Epithelial cell of prostate (primary cell): ENCODE results near the gene ZNF607.
"Not testable (repeated sequence)": the region's sequence is repeated elsewhere in the genome, so short reads cannot be mapped to it uniquely, and the experiment has no call there.

ENCODE experiments used
- DNase-seq: peaks from one replicate; pipeline ENCODE4 v3.0.0-alpha.2; 2011; ENCODE audit warnings: low read depth, low spot score
- H3K27ac ChIP-seq: fragments of 450-650 bp; 2 replicates; pipeline ENCODE4 v1.5.1; 2017; ENCODE audit warnings: mild to moderate bottlenecking

ZNF607 gene

DNA sequence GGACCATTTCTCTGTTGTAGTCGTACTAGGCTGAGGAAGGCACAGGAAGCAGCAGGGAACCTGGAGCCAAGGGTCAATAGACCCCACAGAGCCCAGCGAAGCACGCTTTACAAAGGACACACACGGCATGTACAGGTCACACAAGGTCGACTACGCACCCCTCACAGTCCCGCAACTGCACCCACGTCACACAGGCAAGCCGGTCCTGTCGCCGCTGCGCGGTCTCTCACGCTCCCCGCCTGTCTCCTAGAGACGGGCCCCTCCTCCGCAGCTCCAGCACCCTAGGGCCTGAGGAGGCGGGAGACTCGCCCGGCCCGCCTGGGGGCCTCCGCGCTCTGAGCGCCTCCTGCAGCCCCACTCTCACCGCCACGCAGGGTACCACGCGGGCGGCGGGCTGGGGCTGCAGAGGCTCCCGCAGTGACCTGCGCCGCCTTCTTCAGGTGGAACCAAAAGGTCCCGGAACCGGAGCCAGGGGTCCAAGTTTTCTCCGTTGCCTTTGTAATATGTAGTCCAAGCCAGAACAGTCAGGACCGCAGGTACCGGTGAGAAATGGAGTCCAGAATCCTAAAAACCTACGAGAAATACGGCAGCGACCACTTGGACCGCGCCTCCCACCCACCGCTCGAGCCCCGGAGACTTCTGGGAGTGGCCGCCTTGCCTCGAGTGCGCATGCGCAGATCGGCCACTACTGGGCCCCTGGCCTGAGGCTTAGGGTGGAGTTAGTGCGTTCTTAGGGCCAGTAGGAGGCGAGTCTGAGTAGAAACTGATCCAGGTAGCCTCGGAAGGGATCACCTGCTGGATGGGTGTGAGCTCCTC lies at the start of gene ZNF607:
Gene ZNF607 (minus strand): TSS at position 651 of the 816 bp plus-strand sequence. CDS start 8,143 bp downstream, outside the sequence.
- peak within 1 kb of the TSS; percentile 49 for H3K27ac ChIP-seq

DNA sequence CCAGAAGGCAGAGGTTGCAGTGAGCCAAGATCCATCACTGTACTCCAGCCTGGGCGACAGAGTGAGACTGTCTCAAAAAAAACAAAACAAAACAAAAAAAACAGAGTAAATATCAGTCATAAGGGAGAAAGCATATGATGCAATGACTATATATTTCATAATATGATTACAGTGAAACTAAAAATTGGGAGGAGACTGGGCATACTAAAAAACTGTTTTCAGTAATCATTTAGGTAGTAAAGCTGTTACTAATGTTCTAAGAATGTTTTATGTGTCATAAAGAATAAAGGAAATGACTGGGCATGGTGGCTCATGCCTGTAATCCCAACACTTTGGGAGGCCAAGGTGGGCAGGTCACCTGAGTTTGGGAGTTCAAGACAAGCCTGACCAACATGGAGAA lies 43.9 kb upstream of the ZNF607 start:
- peak overlapping the region; percentile 82 for H3K27ac ChIP-seq
- DNase-seq: peak; percentile 44

More for the DNA sequence above, at the start of gene ZNF607:
- DNase-seq: peak; percentile 77

GRCh38 chr19:37757683-37758082 lies 38.1 kb upstream of the ZNF607 start:
- not testable (repeated sequence) for H3K27ac ChIP-seq, DNase-seq

DNA sequence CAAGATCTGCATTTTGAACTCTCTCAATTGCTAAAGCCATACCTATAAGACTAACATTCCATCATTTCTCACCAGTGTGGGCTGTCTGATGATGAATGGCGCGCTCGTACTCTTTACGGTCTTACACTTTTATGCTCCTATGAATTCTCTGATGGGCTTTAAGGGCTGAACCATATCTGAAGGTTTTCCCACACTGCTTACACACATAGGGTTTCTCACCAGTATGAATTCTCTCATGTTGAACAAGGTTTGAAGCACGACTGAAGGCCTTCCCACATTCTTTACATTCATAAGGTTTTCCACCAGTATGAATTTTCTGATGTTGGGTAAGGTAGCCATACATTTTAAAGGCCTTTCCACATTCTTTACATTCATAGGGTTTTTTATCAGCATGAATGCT lies 18.8 kb upstream of the ZNF607 start:
- no peak overlapping the region for H3K27ac ChIP-seq
- DNase-seq: no peak

GRCh38 chr19:37725181-37725580 lies 5.6 kb upstream of the ZNF607 start:
- DNase-seq: no peak
- no peak overlapping the region for H3K27ac ChIP-seq

DNA sequence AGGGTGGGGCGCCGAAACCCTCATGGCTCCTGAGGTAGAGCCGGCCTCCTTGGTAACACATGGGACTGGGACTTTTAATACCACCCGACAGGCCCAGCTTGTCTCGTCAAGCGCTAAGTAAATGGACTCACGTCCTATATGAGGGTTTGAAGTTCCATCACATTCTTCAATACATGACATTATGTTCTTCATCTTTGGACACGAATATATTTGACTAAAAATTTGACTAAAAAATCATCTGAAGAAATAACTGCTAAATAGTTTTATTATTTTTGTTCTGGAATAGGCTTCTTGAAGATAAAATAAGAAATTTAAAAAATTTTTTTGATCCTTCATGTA lies 335 bp upstream of the ZNF607 start:
- DNase-seq: no peak
- peak overlapping the region; percentile 49 for H3K27ac ChIP-seq

DNA sequence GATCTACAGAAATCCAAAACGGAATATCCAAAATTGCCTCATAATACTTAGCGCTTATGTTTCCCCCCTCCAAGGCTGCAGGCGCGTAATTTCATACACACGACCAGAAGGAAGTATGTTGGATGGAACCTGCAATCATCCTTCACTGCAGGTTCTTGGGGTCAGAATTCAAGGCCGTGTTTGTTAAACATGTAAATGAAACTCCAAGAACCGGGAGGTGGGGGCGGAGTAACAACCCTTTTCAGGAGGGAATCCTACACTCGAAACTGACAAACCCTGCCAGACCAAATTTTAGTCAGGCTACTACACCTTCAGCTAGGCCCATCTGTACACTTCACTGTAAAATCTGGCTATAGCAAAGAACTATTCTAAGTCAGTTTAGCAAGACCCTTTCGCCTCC lies 1.3 kb downstream of the ZNF607 start:
- no peak for DNase-seq
- no peak overlapping the region for H3K27ac ChIP-seq

DNA sequence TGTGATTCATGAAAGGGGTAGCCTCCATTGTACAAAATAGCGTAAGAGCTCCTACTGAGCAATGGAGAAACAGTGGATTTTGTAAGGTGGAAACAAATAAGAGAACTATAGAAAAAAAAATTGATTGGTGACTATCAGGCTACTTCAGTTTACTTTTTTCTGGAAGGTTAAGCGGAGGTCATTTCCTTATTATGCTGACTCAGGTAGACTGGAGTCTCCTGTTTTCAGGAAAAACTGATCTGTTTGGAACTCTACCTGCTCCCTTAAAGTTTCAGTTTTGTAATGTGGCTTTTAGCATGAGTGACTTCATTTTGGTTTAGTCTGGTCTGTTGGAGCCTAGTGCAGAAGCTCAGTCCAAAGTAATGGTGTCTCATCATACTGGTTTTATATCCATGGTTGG lies 3.4 kb downstream of the ZNF607 start:
- DNase-seq: no peak

GRCh38 chr19:37706052-37706605 lies 13.4 kb downstream of the ZNF607 start:
- no peak for DNase-seq

More for the DNA sequence above, 3.4 kb downstream of the ZNF607 start:
- no peak overlapping the region for H3K27ac ChIP-seq

GRCh38 chr19:37699057-37699456 lies 20.5 kb downstream of the ZNF607 start:
- no peak overlapping the region for H3K27ac ChIP-seq
- no peak for DNase-seq

More at GRCh38 chr19:37706052-37706605, 13.4 kb downstream of the ZNF607 start:
- H3K27ac ChIP-seq: no peak overlapping the region

GRCh38 chr19:37698216-37698615 lies 21.3 kb downstream of the ZNF607 start:
- DNase-seq: no peak
- no peak overlapping the region for H3K27ac ChIP-seq

DNA sequence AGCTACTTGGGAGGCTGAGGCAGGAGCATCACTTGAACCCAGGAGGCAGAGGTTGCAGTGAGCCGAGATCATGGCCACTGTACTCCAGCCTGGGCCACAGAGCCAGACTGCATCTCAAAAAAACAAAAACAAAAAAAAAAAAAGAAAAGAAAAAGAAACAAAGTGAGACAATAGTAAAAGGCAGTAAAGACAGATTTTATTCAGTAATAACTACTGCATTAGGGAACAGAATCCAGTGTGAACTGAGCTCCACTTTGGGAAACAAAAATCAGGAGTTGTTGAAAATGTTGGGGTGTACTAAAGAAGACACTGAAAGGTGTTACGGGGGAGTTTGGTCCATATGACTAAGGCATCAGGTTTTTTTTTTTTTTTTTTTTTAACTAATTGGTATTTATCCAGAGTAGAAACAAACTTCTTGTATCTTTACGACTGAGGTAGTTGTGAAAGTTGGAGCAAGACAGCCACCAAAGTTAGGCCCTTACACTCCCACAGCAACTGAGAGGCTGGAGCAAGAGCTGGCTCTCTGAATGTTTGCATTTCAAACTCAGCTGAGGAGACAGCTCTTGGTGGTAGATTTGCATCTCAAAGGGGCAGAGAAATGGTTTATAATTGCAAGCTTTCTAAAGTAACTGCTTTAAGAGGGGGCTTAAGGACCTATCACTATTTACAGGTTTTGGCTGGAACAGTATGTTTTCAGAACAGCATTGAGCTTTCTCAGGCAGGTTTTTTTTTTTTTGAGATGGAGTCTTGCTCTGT lies 24.2 kb downstream of the ZNF607 start:
- DNase-seq: no peak

DNA sequence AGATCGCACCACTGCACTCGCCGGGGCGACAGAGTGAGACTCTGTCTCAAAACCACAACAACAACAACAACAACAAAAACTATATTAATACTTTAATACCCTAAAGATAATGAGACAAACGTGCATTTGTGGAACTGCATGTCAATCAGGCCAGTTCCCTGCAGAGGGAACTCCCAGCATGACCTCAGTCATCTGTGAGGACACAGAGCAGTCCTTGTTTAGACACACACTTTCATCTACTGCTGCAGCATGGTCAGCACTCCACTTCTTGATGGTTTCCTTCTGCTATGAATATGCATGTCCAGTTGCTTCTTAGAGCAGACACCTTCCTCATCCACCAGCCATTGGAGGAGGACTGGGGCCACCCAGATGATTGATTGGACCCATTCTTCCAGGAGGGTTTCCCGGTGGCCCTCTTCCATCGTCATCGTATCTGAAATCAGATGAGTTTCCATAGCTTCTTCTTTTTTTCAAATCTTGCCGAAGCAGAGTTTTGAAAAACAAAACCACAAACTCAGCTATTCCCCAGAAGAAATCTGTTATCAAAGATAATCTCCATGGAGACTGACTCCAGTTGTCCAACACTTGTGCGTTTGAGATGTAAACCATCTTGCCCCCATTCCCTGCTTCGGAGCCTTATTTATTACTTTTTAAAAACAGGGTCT lies 26.5 kb downstream of the ZNF607 start:
- no peak overlapping the region for H3K27ac ChIP-seq
- no peak for DNase-seq

More for the DNA sequence above, 24.2 kb downstream of the ZNF607 start:
- H3K27ac ChIP-seq: no peak overlapping the region

- DNase-seq: no peak
- H3K27ac ChIP-seq: no peak overlapping the region
Observed at GRCh38 chr19:37691881-37692504, 27.6 kb downstream of the ZNF607 start.

DNA sequence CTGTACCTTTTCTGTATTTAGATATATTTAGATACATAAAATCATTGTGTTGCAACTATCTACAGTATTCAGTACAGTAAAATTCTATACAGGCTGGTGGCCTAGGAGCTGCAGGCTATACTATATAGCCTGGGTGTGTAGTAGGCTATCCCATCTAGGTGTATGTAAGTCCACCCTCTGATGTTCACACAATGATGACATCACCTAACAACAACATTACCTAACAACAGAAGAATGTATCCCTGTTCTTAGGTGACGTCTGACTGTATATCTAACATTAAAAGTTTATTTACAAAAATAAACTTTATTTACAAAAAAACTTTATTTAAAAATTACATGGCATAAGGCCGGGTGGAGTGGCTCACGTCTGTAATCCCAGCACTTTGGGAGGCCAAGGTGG lies 36.0 kb downstream of the ZNF607 start:
- no peak for DNase-seq
- no peak overlapping the region for H3K27ac ChIP-seq

DNA sequence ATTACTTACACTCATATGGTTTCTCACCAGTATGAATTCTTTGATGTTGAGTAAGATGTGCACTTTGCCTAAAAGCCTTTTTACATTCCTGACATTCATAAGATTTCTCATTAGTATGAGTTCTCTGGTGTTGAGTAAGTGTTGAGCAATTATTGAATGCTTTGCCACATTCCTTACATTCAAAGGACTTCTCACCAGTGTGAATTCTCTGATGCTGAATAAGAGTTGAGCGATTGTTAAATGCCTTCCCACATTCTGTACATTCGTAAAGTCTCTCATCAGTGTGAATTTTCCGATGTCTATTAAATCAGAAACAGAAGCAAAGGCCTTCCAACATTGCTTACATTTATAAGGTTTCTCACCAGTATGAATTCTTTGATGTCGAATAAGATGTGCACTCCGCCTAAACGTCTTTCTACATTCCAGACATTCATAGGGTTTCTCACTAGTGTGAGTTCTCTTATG lies 50.1 kb downstream of the ZNF607 start:
- no peak overlapping the region for H3K27ac ChIP-seq
- DNase-seq: no peak

- not testable (repeated sequence) for H3K27ac ChIP-seq, DNase-seq
Observed at GRCh38 chr19:37657157-37657556, 62.4 kb downstream of the ZNF607 start.

DNA sequence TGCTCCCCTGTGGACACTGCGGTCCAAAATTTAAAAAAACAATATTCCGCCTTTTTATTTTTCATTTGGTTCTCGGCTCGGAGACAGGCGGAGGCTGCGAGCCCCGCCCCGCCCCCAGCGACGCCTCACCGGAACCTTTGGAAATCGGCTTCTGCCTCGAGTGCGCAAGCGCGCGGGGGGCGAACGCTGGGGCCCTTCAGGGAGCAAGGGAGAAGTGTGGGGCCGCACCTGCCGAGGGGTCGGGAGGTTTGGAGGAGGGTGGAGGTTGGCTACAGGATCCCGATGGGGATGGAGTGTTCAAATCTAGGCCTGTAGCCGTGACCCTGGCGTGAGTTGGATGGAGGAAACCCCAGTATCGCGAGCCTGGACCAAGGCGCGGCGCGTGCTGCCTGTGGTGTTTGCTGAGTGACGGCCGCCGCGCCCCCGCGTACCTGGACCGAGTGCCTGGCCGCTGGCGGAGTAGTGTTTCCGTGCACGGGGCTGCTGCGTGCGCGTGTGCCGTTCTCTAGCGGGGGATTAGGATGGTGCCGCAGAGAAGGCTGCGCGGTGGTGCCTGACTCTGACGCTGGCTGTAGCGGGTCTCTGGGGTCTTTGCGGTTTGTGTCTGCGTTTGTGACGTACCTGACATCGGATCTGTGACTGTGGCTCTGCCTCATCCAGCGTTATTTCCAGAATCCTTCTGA lies 63.7 kb downstream of the ZNF607 start:
- peak overlapping the region; percentile 84 for H3K27ac ChIP-seq
- peak; percentile 29 for DNase-seq

GRCh38 chr19:37655301-37655688 lies 64.3 kb downstream of the ZNF607 start, which contains the start of gene ZFP30:
TSS of gene ZFP30 (minus strand) at chr19:37655465. CDS start at chr19:37647822, 7,643 bp downstream.
- peak; percentile 16 for DNase-seq
- peak within 1 kb of the TSS; percentile 84 for H3K27ac ChIP-seq
